Measurements from ENCODE around the gene TYW1. TPM values are rescaled to one million over a fixed set of nuclear protein-coding genes. Genes with fewer than 3 reads are reported as not detected.
A peak's percentile ranks its signal among the peaks of the same experiment; 100 is the strongest.
"Not testable (repeated sequence)": the region's sequence is repeated elsewhere in the genome, so short reads cannot be mapped to it uniquely, and the experiment has no call there.

The TYW1 gene
- total and polyA plus RNA-seq, 8 donors, result 4.0 to 9.2 (median 7.3) TPM

- H3K4me3 ChIP-seq; H3K36me3 ChIP-seq; H3K27me3 ChIP-seq; H3K27ac ChIP-seq; intact Hi-C loops (cut with DNase I); H3K9me3 ChIP-seq; H3K4me1 ChIP-seq; DNase-seq: not testable (repeated sequence)
- FAIRE-seq (peak; percentile 66), ATAC-seq (peak in 3 of 4 donors; percentile 17 to 34 (median 27))
- 69% methylated on average over 4 to 5 of the region's 5 CpGs for WGBS, 2 donors
Measured at GRCh38 chr7:67178915-67179688, 182.5 kb downstream of the TYW1 start.

- not testable (repeated sequence) for FAIRE-seq
Measured at GRCh38 chr7:67182956-67183750, 186.5 kb downstream of the TYW1 start.

GRCh38 chr7:67184912-67185659 is 188.5 kb downstream of the TYW1 start:
- H3K36me3 ChIP-seq; H3K27ac ChIP-seq; intact Hi-C loops (cut with DNase I); H3K27me3 ChIP-seq; ATAC-seq; DNase-seq; FAIRE-seq; H3K9me3 ChIP-seq; H3K4me3 ChIP-seq; H3K4me1 ChIP-seq: not testable (repeated sequence)
- 83 to 96% methylated on average over 9 of the region's 10 CpGs for WGBS, 2 donors

More at GRCh38 chr7:67182956-67183750, 186.5 kb downstream of the TYW1 start:
- 92% methylated on average over 15 of the region's 17 CpGs for WGBS, 2 donors
- ATAC-seq; H3K9me3 ChIP-seq; H3K4me1 ChIP-seq; H3K27ac ChIP-seq; DNase-seq; H3K27me3 ChIP-seq; H3K36me3 ChIP-seq; H3K4me3 ChIP-seq; intact Hi-C loops (cut with DNase I): not testable (repeated sequence)

GRCh38 chr7:67185660-67186129 is 189.1 kb downstream of the TYW1 start:
- H3K27me3 ChIP-seq; H3K4me3 ChIP-seq; FAIRE-seq; DNase-seq; intact Hi-C loops (cut with DNase I); H3K27ac ChIP-seq; H3K4me1 ChIP-seq; H3K9me3 ChIP-seq; ATAC-seq; H3K36me3 ChIP-seq: not testable (repeated sequence)
- WGBS, 2 donors, result 59 to 79% methylated on average over 2 of the region's 3 CpGs

GRCh38 chr7:67189160-67189559 is 192.5 kb downstream of the TYW1 start:
- H3K4me3 ChIP-seq; FAIRE-seq; H3K27ac ChIP-seq; H3K9me3 ChIP-seq; H3K27me3 ChIP-seq; ATAC-seq; H3K4me1 ChIP-seq; DNase-seq; H3K36me3 ChIP-seq; intact Hi-C loops (cut with DNase I): not testable (repeated sequence)
- 85 to 95% methylated on average over 8 of the region's 8 CpGs for WGBS, 2 donors

GRCh38 chr7:67189801-67190465 is 193.3 kb downstream of the TYW1 start:
- H3K27me3 ChIP-seq; H3K4me1 ChIP-seq; DNase-seq; H3K4me3 ChIP-seq; H3K9me3 ChIP-seq; FAIRE-seq; H3K27ac ChIP-seq; H3K36me3 ChIP-seq; intact Hi-C loops (cut with DNase I): not testable (repeated sequence)
- WGBS, 2 donors, result 26 to 45% methylated on average over 3 to 4 of the region's 4 CpGs
- peak; percentile 38 to 51 (median 44) for ATAC-seq

- H3K27me3 ChIP-seq; intact Hi-C loops (cut with DNase I); H3K9me3 ChIP-seq; H3K4me1 ChIP-seq; ATAC-seq; FAIRE-seq; DNase-seq; H3K27ac ChIP-seq; H3K4me3 ChIP-seq; H3K36me3 ChIP-seq: not testable (repeated sequence)
- WGBS, 2 donors, result 96 to 97% methylated on average over 4 of the region's 5 CpGs
Measured at GRCh38 chr7:67191002-67191720, 194.5 kb downstream of the TYW1 start.

GRCh38 chr7:67192123-67192702 is 195.6 kb downstream of the TYW1 start:
- H3K27ac ChIP-seq; H3K27me3 ChIP-seq; DNase-seq; H3K4me1 ChIP-seq; ATAC-seq; H3K4me3 ChIP-seq; FAIRE-seq; H3K36me3 ChIP-seq; H3K9me3 ChIP-seq; intact Hi-C loops (cut with DNase I): not testable (repeated sequence)
- WGBS, 2 donors, result 86 to 89% methylated on average over 5 of the region's 5 CpGs

GRCh38 chr7:67192889-67193613 is 196.4 kb downstream of the TYW1 start:
- H3K4me3 ChIP-seq; intact Hi-C loops (cut with DNase I); H3K27ac ChIP-seq; FAIRE-seq; H3K4me1 ChIP-seq; H3K27me3 ChIP-seq; H3K36me3 ChIP-seq; H3K9me3 ChIP-seq: not testable (repeated sequence)
- ATAC-seq (peak; percentile 79 to 95 (median 84)), DNase-seq (peak in 2 of 6 donors; percentile 50 to 62)
- WGBS, 2 donors, result 43 to 49% methylated on average over 11 of the region's 11 CpGs

- ATAC-seq; DNase-seq; H3K27me3 ChIP-seq; H3K9me3 ChIP-seq; H3K4me1 ChIP-seq; H3K4me3 ChIP-seq; H3K36me3 ChIP-seq; FAIRE-seq; intact Hi-C loops (cut with DNase I); H3K27ac ChIP-seq: not testable (repeated sequence)
- 86 to 91% methylated on average over 2 of the region's 2 CpGs for WGBS, 2 donors
Measured at GRCh38 chr7:67196176-67196575, 199.5 kb downstream of the TYW1 start.
